OCI-LY1 (cell line): ENCODE measurements around the gene ACCSL.

ENCODE experiments used
- H2AFZ ChIP-seq: fragments of 200-600 bp; sonication (generic), shearing (Covaris generic); 2 replicates; pipeline ENCODE4 v1.6.0; 2014; ENCODE audit warnings: antibody characterized with exemption, mild to moderate bottlenecking, low read length
- H3F3A ChIP-seq: fragments of 200-600 bp; sonication (generic), shearing (Covaris generic); 2 replicates; pipeline ENCODE4 v1.6.0; 2014; ENCODE audit warnings: mild to moderate bottlenecking, antibody characterized with exemption, low read length, moderate library complexity; ENCODE audit not compliant: insufficient read depth
- H3K27ac ChIP-seq: fragments of 200-600 bp; sonication (generic); 2 replicates; pipeline ENCODE4 v1.5.1; 2014; ENCODE audit warnings: low read length, mixed run types, mild to moderate bottlenecking, low read depth; ENCODE audit not compliant: poor library complexity, severe bottlenecking
- H3K27me3 ChIP-seq: fragments of 200-600 bp; sonication (generic); 2 replicates; pipeline ENCODE4 v1.6.0; 2014; ENCODE audit warnings: antibody characterized with exemption, mild to moderate bottlenecking, low read length, moderate library complexity; ENCODE audit not compliant: insufficient read depth
- H3K36me3 ChIP-seq: fragments of 200-600 bp; sonication (generic); 2 replicates; pipeline ENCODE4 v1.6.1; 2014; ENCODE audit warnings: mild to moderate bottlenecking, antibody characterized with exemption, low read length, moderate library complexity, mixed read lengths; ENCODE audit not compliant: insufficient read depth
- H3K4me1 ChIP-seq: fragments of 200-600 bp; sonication (generic); 2 replicates; pipeline ENCODE4 v1.5.1; 2014; ENCODE audit warnings: mild to moderate bottlenecking, low read length, moderate library complexity; ENCODE audit not compliant: insufficient read depth, severe bottlenecking
- H3K4me2 ChIP-seq: fragments of 200-600 bp; sonication (generic), shearing (Covaris generic); 2 replicates; pipeline ENCODE4 v1.6.1; 2014; ENCODE audit warnings: low read length
- H3K4me3 ChIP-seq: fragments of 200-600 bp; sonication (generic); 2 replicates; pipeline ENCODE4 v1.5.1; 2014; ENCODE audit warnings: low read length, low read depth, mild to moderate bottlenecking, mixed read lengths; ENCODE audit not compliant: poor library complexity, severe bottlenecking
- H3K79me2 ChIP-seq: fragments of 200-600 bp; shearing (Covaris generic); 2 replicates; pipeline ENCODE4 v1.6.1; 2016; ENCODE audit warnings: mixed run types, low read length, mixed read lengths; ENCODE audit not compliant: insufficient read depth
- H3K9ac ChIP-seq: fragments of 200-600 bp; sonication (generic), shearing (Covaris generic); 2 replicates; pipeline ENCODE4 v1.6.1; 2014; ENCODE audit warnings: mild to moderate bottlenecking, low read length, mixed read lengths
- H3K9me2 ChIP-seq: fragments of 200-600 bp; sonication (generic), shearing (Covaris generic); 2 replicates; pipeline ENCODE4 v1.6.1; 2014; ENCODE audit warnings: low read depth, mild to moderate bottlenecking, low read length, mixed read lengths
- H3K9me3 ChIP-seq: fragments of 200-600 bp; shearing (Covaris generic); 2 replicates; pipeline ENCODE4 v1.6.1; 2014; ENCODE audit warnings: low read length, mixed read lengths
- H4K20me1 ChIP-seq: fragments of 200-600 bp; sonication (generic), shearing (Covaris generic); 2 replicates; pipeline ENCODE4 v1.6.0; 2016; ENCODE audit warnings: mild to moderate bottlenecking, low read length; ENCODE audit not compliant: insufficient read depth
- EZH2 ChIP-seq: fragments of 200-600 bp; sonication (generic), shearing (Covaris generic); IDR thresholded peaks from 2 replicates; pipeline ENCODE4 v1.8.0; 2017; ENCODE audit warnings: borderline replicate concordance, mixed run types, mild to moderate bottlenecking, antibody characterized with exemption, low read length, moderate library complexity, mixed read lengths
- TF ChIP-seq, protein P1 (sequence below): fragments of 200-600 bp; sonication (generic), shearing (Covaris generic); IDR thresholded peaks from 2 replicates; pipeline ENCODE4 v1.5.1; 2017; ENCODE audit warnings: mild to moderate bottlenecking, antibody characterized with exemption, low read length, moderate library complexity, mixed read lengths

The ACCSL gene

DNA sequence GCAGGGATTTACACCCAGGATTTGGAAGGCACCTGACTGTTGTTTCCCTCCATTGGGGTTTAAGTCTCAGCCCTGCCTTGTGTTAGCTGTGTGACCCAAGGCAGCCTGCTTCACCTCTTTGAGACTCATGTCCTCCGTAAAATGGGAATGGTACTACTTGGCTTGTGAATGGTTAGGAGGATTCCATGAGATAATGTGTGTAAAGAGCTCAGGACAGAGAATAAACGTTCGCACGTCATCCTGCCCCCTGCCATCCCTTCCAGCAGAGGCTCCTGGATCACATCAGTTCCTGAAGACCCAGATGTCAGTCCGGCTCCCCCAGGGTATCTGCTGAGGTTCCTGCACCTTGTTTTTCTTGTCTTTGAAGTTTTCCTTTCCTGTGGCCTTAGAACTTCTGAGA is 16.8 kb upstream of the ACCSL start:
- no peak overlapping the region for H3K27ac ChIP-seq
- no peak overlapping the region for H3K4me2 ChIP-seq
- H4K20me1 ChIP-seq, result no peaks in the 10 kb centered on the region
- H3F3A ChIP-seq, result no peaks in the 10 kb centered on the region
- no peaks in the 10 kb centered on the region for H3K9me3 ChIP-seq
- no peak overlapping the region for H3K4me3 ChIP-seq
- no peaks in the 10 kb centered on the region for H3K79me2 ChIP-seq
- H3K9me2 ChIP-seq, result no peaks in the 10 kb centered on the region
- no peak overlapping the region for H3K9ac ChIP-seq
- no peak for TF ChIP-seq EZH2
- TF ChIP-seq, protein P1, sequence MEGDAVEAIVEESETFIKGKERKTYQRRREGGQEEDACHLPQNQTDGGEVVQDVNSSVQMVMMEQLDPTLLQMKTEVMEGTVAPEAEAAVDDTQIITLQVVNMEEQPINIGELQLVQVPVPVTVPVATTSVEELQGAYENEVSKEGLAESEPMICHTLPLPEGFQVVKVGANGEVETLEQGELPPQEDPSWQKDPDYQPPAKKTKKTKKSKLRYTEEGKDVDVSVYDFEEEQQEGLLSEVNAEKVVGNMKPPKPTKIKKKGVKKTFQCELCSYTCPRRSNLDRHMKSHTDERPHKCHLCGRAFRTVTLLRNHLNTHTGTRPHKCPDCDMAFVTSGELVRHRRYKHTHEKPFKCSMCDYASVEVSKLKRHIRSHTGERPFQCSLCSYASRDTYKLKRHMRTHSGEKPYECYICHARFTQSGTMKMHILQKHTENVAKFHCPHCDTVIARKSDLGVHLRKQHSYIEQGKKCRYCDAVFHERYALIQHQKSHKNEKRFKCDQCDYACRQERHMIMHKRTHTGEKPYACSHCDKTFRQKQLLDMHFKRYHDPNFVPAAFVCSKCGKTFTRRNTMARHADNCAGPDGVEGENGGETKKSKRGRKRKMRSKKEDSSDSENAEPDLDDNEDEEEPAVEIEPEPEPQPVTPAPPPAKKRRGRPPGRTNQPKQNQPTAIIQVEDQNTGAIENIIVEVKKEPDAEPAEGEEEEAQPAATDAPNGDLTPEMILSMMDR, result no peak
- H3K4me1 ChIP-seq, result no peaks in the 10 kb centered on the region
- H3K36me3 ChIP-seq, result no peaks in the 10 kb centered on the region
- peaks cover 4% of the 10 kb centered on the region; the same call in 1 of the 2 replicates for H3K27me3 ChIP-seq
- no peak overlapping the region for H2AFZ ChIP-seq

DNA sequence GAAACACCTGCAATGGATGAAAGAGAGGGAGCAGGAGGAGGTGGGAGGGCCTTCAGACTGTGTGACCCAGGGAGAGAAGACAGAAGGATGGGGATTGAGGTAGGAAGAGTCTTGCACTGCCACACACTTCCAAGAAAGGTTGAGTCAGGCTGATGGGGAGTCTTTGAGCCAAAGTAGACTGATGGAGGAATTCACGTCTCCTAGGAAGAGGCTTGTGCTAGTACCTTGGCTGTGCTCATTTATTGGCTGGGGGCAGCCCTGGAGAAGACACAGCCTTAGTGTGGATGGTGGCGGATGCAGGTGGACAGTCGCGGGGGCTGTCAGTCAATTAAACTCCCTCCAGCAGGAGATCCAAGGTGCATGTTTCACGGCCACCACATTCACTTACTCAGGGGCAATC is 16.2 kb upstream of the ACCSL start:
- no peaks in the 10 kb centered on the region for H3F3A ChIP-seq
- H3K4me3 ChIP-seq, result no peak overlapping the region
- no peaks in the 10 kb centered on the region for H3K36me3 ChIP-seq
- H2AFZ ChIP-seq, result no peak overlapping the region
- no peaks in the 10 kb centered on the region for H3K9me3 ChIP-seq
- no peaks in the 10 kb centered on the region for H3K79me2 ChIP-seq
- H3K4me1 ChIP-seq, result no peaks in the 10 kb centered on the region
- H3K9ac ChIP-seq, result no peak overlapping the region
- H3K9me2 ChIP-seq, result no peaks in the 10 kb centered on the region
- H3K27ac ChIP-seq, result no peak overlapping the region
- H4K20me1 ChIP-seq, result no peaks in the 10 kb centered on the region
- H3K27me3 ChIP-seq, result peaks cover 4% of the 10 kb centered on the region; the same call in 1 of the 2 replicates
- TF ChIP-seq, protein P1, result no peak
- TF ChIP-seq EZH2, result no peak
- H3K4me2 ChIP-seq, result no peak overlapping the region

- Histone ChIP-seq H4K20me1 (no peaks in the 10 kb centered on the region), H3K79me2 (no peaks in the 10 kb centered on the region), H3K9me3 (no peaks in the 10 kb centered on the region), H3K36me3 (no peaks in the 10 kb centered on the region), H3K9me2 (no peaks in the 10 kb centered on the region), H3K9ac (no peak overlapping the region), H3K27ac (no peak overlapping the region), H3K4me3 (no peak overlapping the region), H3K27me3 (peaks cover 4% of the 10 kb centered on the region; the same call in 1 of the 2 replicates), H3K4me1 (no peaks in the 10 kb centered on the region), H2AFZ (no peak overlapping the region), H3K4me2 (no peak overlapping the region), H3F3A (no peaks in the 10 kb centered on the region)
- TF ChIP-seq, protein P1, result no peak
- no peak for TF ChIP-seq EZH2
Measured at GRCh38 chr11:44032299-44033085, 15.3 kb upstream of the ACCSL start.
